CD4-positive, alpha-beta memory T cell (primary cell): ENCODE results near the gene PTGDS. TPM values are rescaled to one million over a fixed set of nuclear protein-coding genes. Genes with fewer than 3 reads are reported as not detected.
A peak's percentile ranks its signal among the peaks of the same experiment; 100 is the strongest.

ENCODE experiments used
- CTCF ChIA-PET: fragments of 350-600 bp; sonication (Branson Sonifier 250); formaldehyde crosslinking; loops from one replicate; lab custom pipeline; 2021; ENCODE audit warnings: inconsistent platforms; ENCODE audit not compliant: partially characterized antibody; lab: Charles Lee
- POLR2A ChIA-PET: fragments of 350-600 bp; sonication (Branson Sonifier 250); formaldehyde crosslinking; loops from one replicate; lab custom pipeline; 2021; ENCODE audit not compliant: partially characterized antibody; lab: Charles Lee
- DNase-seq, 5 donors: peaks; one replicate each; pipeline versions ENCODE4 v3.0.0 to v3.0.0-alpha.2; 2020 to 2022; ENCODE audit warnings: mixed read lengths in 1 of 5
- H3K27ac ChIP-seq: one replicate; pipeline ENCODE4 v1.7.0; 2013; ENCODE audit warnings: low read depth, low read length
- H3K27me3 ChIP-seq: 2 replicates; pipeline ENCODE4 v1.7.0; 2013; ENCODE audit warnings: mild to moderate bottlenecking, low read length, moderate library complexity; ENCODE audit not compliant: insufficient read depth
- H3K36me3 ChIP-seq: 2 replicates; pipeline ENCODE4 v1.7.0; 2013; ENCODE audit warnings: mild to moderate bottlenecking, low read length, moderate library complexity; ENCODE audit not compliant: insufficient read depth
- H3K4me1 ChIP-seq: 2 replicates; pipeline ENCODE4 v1.7.0; 2013; ENCODE audit warnings: mild to moderate bottlenecking, low read length, moderate library complexity; ENCODE audit not compliant: insufficient read depth
- H3K4me3 ChIP-seq, 2 donors: one replicate each; pipeline ENCODE4 v1.7.0; 2013; ENCODE audit warnings: low read length in 2 of 2, mild to moderate bottlenecking in 1 of 2
- H3K9me3 ChIP-seq, 2 donors: one replicate each; pipeline ENCODE4 v1.7.0; 2013; ENCODE audit warnings: low read length in 2 of 2, control low read depth in 1 of 2; ENCODE audit not compliant: control insufficient read depth in 1 of 2
- H3K27ac Mint-ChIP-seq, 7 donors: one replicate each; pipeline ENCODE4 v1.8.0; 2020 to 2021; ENCODE audit warnings: mixed read lengths in 7 of 7, mild to moderate bottlenecking in 6 of 7, inconsistent platforms in 3 of 7, moderate library complexity in 3 of 7
- H3K27me3 Mint-ChIP-seq, 2 donors: one replicate each; pipeline ENCODE4 v1.8.0; 2020 to 2021; ENCODE audit warnings: mixed read lengths in 2 of 2
- H3K36me3 Mint-ChIP-seq, 2 donors: one replicate each; pipeline ENCODE4 v1.8.0; 2020 to 2021; ENCODE audit warnings: mixed read lengths in 2 of 2, inconsistent platforms in 1 of 2, mild to moderate bottlenecking in 1 of 2
- H3K4me1 Mint-ChIP-seq, 4 donors: one replicate each; pipeline ENCODE4 v1.8.0; 2020 to 2021; ENCODE audit warnings: mixed read lengths in 4 of 4, mild to moderate bottlenecking in 1 of 4
- H3K4me3 Mint-ChIP-seq, 8 donors: one replicate each; pipeline ENCODE4 v1.8.0; 2020 to 2021; ENCODE audit warnings: mixed read lengths in 8 of 8, mild to moderate bottlenecking in 7 of 8, moderate library complexity in 6 of 8, inconsistent platforms in 3 of 8
- H3K9me3 Mint-ChIP-seq, 8 donors: one replicate each; pipeline ENCODE4 v1.8.0; 2020 to 2021; ENCODE audit warnings: mixed read lengths in 8 of 8, mild to moderate bottlenecking in 5 of 8, inconsistent platforms in 3 of 8, moderate library complexity in 1 of 8
- intact Hi-C: fragments of 100-400 bp; cut with micrococcal nuclease; formaldehyde crosslinking; loops from one replicate; pipeline ENCODE4 v1.15.1; 2023
- polyA plus RNA-seq, 2 donors: library from polyadenylated mRNA; unstranded; fragments of 300-500 nt; fragmentation: Illumina TruSeq; gene quantifications; one replicate each; pipeline ENCODE4 v1.2.3, GENCODE V29; 2021
- total RNA-seq, 2 experiments: library from RNA; stranded (reverse); gene quantifications; one replicate each; pipeline ENCODE4 v1.2.3, GENCODE V29; 2021

The PTGDS gene
- total and polyA plus RNA-seq, 4 experiments from 2014 or later: 1.7 to 5.1 (median 4.3) TPM

GRCh38 chr9:136949817-136950655 lies 27.3 kb upstream of the PTGDS start:
- peak overlapping the region; percentile 29 to 57 for H3K4me3 ChIP-seq
- no peaks in the 10 kb centered on the region for H3K36me3 ChIP-seq
- no peaks in the 10 kb centered on the region for H3K27me3 Mint-ChIP-seq
- no peaks in the 10 kb centered on the region for H3K27me3 ChIP-seq
- ChIA-PET CTCF (interaction anchor here (1.1 to 3.5 kb wide), 4 partner anchors 10 to 107 kb away, joined by 3 to 51 read pairs (median 8); partner anchors contain the start of genes AJM1 and FUT7), POLR2A (interaction anchor here (1.0 to 3.6 kb wide), 8 partner anchors 11 to 142 kb away, joined by 3 to 32 read pairs (median 10); partner anchors contain the start of genes CLIC3, PAXX and RABL6)
- H3K4me1 Mint-ChIP-seq: peaks cover 3 to 16% (median 8%) of the 10 kb centered on the region in 4 donors
- no peaks in the 10 kb centered on the region for H3K36me3 Mint-ChIP-seq
- peaks cover 16% of the 10 kb centered on the region for H3K4me1 ChIP-seq
- H3K4me3 Mint-ChIP-seq: peak overlapping the region; percentile 79 to 90 (median 86)
- peak overlapping the region; percentile 72 to 91 (median 89) for H3K27ac Mint-ChIP-seq
- no peaks in the 10 kb centered on the region for H3K9me3 Mint-ChIP-seq
- intact Hi-C loops: loop anchor here (1.0 kb wide), 2 partner anchors 78 to 85 kb away; partner anchors contain the start of gene ABCA2
- peak; percentile 93 to 97 (median 95) for DNase-seq
- H3K27ac ChIP-seq: peak overlapping the region; percentile 82
- no peaks in the 10 kb centered on the region for H3K9me3 ChIP-seq

- no peaks in the 10 kb centered on the region for H3K27me3 Mint-ChIP-seq
- ChIA-PET POLR2A (interaction anchor here (0.6 to 2.2 kb wide), 7 partner anchors 10 to 286 kb away, joined by 3 to 14 read pairs (median 5); partner anchors contain the start of genes CLIC3, PAXX and RABL6), CTCF (interaction anchor here (0.6 to 3.4 kb wide), 6 partner anchors 10 to 108 kb away, joined by 3 to 12 read pairs (median 3); partner anchors contain the start of genes AJM1 and PAXX)
- H3K4me3 ChIP-seq: peak overlapping the region in 1 of 2 donors; percentile 22
- H3K9me3 Mint-ChIP-seq: no peaks in the 10 kb centered on the region
- H3K27ac Mint-ChIP-seq: peak overlapping the region; percentile 70 to 91 (median 78)
- H3K9me3 ChIP-seq: no peaks in the 10 kb centered on the region
- no peaks in the 10 kb centered on the region for H3K27me3 ChIP-seq
- intact Hi-C loops: loop anchor here (1.0 kb wide), 1 partner anchor 78 kb away; the partner anchor contains the start of gene ABCA2
- H3K36me3 ChIP-seq: no peaks in the 10 kb centered on the region
- H3K27ac ChIP-seq: peak overlapping the region; percentile 82
- H3K4me3 Mint-ChIP-seq: peak overlapping the region; percentile 77 to 88 (median 82)
- H3K4me1 Mint-ChIP-seq: peaks cover 3 to 16% (median 7%) of the 10 kb centered on the region in 4 donors
- H3K4me1 ChIP-seq: peaks cover 12% of the 10 kb centered on the region
- DNase-seq: no peak
- no peaks in the 10 kb centered on the region for H3K36me3 Mint-ChIP-seq
These were observed 26.5 kb upstream of the PTGDS start for GRCh38 chr9:136950656-136951276.

- H3K4me3 Mint-ChIP-seq: peak within 1 kb of the TSS in 1 of 8 donors; percentile 36
- H3K4me1 Mint-ChIP-seq: peaks cover 5 to 16% (median 10%) of the 10 kb centered on the region in 4 donors
- Histone ChIP-seq H3K27me3 (no peaks in the 10 kb centered on the region), H3K4me1 (peaks cover 12% of the 10 kb centered on the region), H3K4me3 (no peak within 1 kb of the TSS), H3K9me3 (no peaks in the 10 kb centered on the region), H3K36me3 (no peaks in the 10 kb centered on the region), H3K27ac (no peak within 1 kb of the TSS)
- DNase-seq: no peak
- peak within 1 kb of the TSS in 3 of 7 donors; percentile 27 to 72 (median 56) for H3K27ac Mint-ChIP-seq
- intact Hi-C loops: no loop called here
- peaks cover 0 to 6% (median 0%) of the 10 kb centered on the region in 8 donors for H3K9me3 Mint-ChIP-seq
- H3K36me3 Mint-ChIP-seq: peaks cover 0 to 7% of the 10 kb centered on the region in 2 donors
- CTCF ChIA-PET: interaction anchor here (0.6 to 1.2 kb wide), 4 partner anchors 9 to 78 kb away, joined by 3 read pairs; partner anchors contain the start of gene PAXX
- POLR2A ChIA-PET: interaction anchor here (1.0 to 2.2 kb wide), 5 partner anchors 9 to 144 kb away, joined by 3 to 14 read pairs (median 5); partner anchors contain the start of genes CLIC3 and RABL6
- no peaks in the 10 kb centered on the region for H3K27me3 Mint-ChIP-seq
These were observed 25.6 kb upstream of the PTGDS start, which contains the start of gene LCN12 for GRCh38 chr9:136951541-136952320. LCN12 (plus strand) TSS chr9:136952273; CDS start chr9:136952328, 55 bp downstream.

GRCh38 chr9:136952321-136952850 lies 24.9 kb upstream of the PTGDS start:
- POLR2A ChIA-PET: interaction anchor here (1.5 to 2.2 kb wide), 2 partner anchors 8 to 22 kb away, joined by 5 to 14 read pairs; no protein-coding TSS in a partner anchor
- CTCF ChIA-PET: no interaction called here
- no peak for DNase-seq

GRCh38 chr9:136952876-136953770 lies 24.2 kb upstream of the PTGDS start:
- Histone ChIP-seq H3K27ac (no peak overlapping the region), H3K9me3 (no peaks in the 10 kb centered on the region), H3K4me3 (no peak overlapping the region), H3K36me3 (no peaks in the 10 kb centered on the region), H3K27me3 (no peaks in the 10 kb centered on the region), H3K4me1 (peaks cover 15% of the 10 kb centered on the region)
- H3K4me3 Mint-ChIP-seq: no peak overlapping the region
- POLR2A ChIA-PET: interaction anchor here (1.1 kb wide), 1 partner anchor 32 kb away, joined by 3 read pairs; no protein-coding TSS in a partner anchor
- DNase-seq: no peak
- H3K27me3 Mint-ChIP-seq: no peaks in the 10 kb centered on the region
- H3K36me3 Mint-ChIP-seq: peaks cover 0 to 9% of the 10 kb centered on the region in 2 donors
- H3K27ac Mint-ChIP-seq: peak overlapping the region in 1 of 7 donors; percentile 56
- peaks cover 0 to 6% (median 0%) of the 10 kb centered on the region in 8 donors for H3K9me3 Mint-ChIP-seq
- peaks cover 5 to 16% (median 12%) of the 10 kb centered on the region in 4 donors for H3K4me1 Mint-ChIP-seq
- CTCF ChIA-PET: no interaction called here
- intact Hi-C loops: no loop called here

More at GRCh38 chr9:136952321-136952850, 24.9 kb upstream of the PTGDS start:
- Mint-ChIP-seq H3K4me3 (no peak overlapping the region), H3K36me3 (peaks cover 0 to 9% of the 10 kb centered on the region in 2 donors), H3K9me3 (peaks cover 0 to 6% (median 0%) of the 10 kb centered on the region in 8 donors), H3K27me3 (no peaks in the 10 kb centered on the region), H3K27ac (no peak overlapping the region), H3K4me1 (peaks cover 5 to 16% (median 9%) of the 10 kb centered on the region in 4 donors)
- Histone ChIP-seq H3K4me3 (no peak overlapping the region), H3K27ac (no peak overlapping the region), H3K9me3 (no peaks in the 10 kb centered on the region), H3K4me1 (peaks cover 12% of the 10 kb centered on the region), H3K27me3 (no peaks in the 10 kb centered on the region), H3K36me3 (no peaks in the 10 kb centered on the region)
- intact Hi-C loops: no loop called here
